Bronchial epithelial cell (primary cell): ENCODE data around the gene MRPL46. TPM values are rescaled to one million over a fixed set of nuclear protein-coding genes. Genes with fewer than 3 reads are reported as not detected.

Experiments used
- DNase-seq: peaks from one replicate; pipeline ENCODE4 v3.0.0-alpha.2; 2010; ENCODE audit warnings: low read depth
- FAIRE-seq: peaks from 2 replicates; lab custom pipeline; 2011; peaks lifted over from hg19 to GRCh38; lab: Jason Lieb, UNC
- H3K27me3 ChIP-seq: 2 replicates; pipeline ENCODE4 v1.5.1; 2011; ENCODE audit warnings: low read length; ENCODE audit not compliant: control insufficient read depth, insufficient read depth
- H3K36me3 ChIP-seq: 2 replicates; pipeline ENCODE4 v1.5.1; 2011; ENCODE audit warnings: low read length; ENCODE audit not compliant: control insufficient read depth, insufficient read depth
- H3K4me3 ChIP-seq: 2 replicates; pipeline ENCODE4 v1.5.1; 2011; ENCODE audit warnings: mild to moderate bottlenecking, low read depth, low read length, control low read depth
- total RNA-seq: library from RNA; depleted of rRNA; stranded (reverse); fragments of >200 nt; gene quantifications from 2 replicates; pipeline ENCODE4 v1.2.1, GENCODE V29; 2014
- TF ChIP-seq, protein P1 (sequence below): IDR thresholded peaks from 2 replicates; pipeline ENCODE4 v1.5.1; 2011; ENCODE audit warnings: mild to moderate bottlenecking, moderate library complexity, low read length, control low read depth, inconsistent platforms; ENCODE audit not compliant: insufficient read depth, severe bottlenecking

The MRPL46 gene
- total RNA-seq, 1 donor from 2014 or later, result 14.5 TPM

DNA sequence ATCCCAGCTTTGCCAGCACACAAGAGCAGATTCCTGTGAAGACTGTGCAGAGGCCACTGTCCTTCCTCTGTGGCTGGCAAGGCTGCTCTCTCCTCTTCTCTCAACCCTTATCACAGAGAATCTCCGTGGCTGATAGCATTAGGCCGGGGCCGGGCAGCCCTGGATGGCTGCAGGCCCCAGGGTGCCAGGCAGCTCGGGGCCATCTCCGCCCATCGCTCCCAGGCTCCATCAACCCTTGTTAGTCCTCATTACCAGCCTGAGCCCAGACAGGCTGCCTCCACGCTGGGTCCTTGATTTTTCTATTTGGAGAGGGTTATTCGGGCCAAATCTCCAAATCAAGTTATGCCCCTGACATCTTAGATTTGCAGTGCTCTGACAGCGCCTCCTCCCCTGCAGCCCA, 39.1 kb downstream of the MRPL46 start:
- no peak for DNase-seq
- no peaks in the 10 kb centered on the region for H3K27me3 ChIP-seq
- TF ChIP-seq, protein P1, sequence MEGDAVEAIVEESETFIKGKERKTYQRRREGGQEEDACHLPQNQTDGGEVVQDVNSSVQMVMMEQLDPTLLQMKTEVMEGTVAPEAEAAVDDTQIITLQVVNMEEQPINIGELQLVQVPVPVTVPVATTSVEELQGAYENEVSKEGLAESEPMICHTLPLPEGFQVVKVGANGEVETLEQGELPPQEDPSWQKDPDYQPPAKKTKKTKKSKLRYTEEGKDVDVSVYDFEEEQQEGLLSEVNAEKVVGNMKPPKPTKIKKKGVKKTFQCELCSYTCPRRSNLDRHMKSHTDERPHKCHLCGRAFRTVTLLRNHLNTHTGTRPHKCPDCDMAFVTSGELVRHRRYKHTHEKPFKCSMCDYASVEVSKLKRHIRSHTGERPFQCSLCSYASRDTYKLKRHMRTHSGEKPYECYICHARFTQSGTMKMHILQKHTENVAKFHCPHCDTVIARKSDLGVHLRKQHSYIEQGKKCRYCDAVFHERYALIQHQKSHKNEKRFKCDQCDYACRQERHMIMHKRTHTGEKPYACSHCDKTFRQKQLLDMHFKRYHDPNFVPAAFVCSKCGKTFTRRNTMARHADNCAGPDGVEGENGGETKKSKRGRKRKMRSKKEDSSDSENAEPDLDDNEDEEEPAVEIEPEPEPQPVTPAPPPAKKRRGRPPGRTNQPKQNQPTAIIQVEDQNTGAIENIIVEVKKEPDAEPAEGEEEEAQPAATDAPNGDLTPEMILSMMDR, result no peak
- no peak overlapping the region for H3K4me3 ChIP-seq
- H3K36me3 ChIP-seq, result no peaks in the 10 kb centered on the region
- FAIRE-seq, result no peak

DNA sequence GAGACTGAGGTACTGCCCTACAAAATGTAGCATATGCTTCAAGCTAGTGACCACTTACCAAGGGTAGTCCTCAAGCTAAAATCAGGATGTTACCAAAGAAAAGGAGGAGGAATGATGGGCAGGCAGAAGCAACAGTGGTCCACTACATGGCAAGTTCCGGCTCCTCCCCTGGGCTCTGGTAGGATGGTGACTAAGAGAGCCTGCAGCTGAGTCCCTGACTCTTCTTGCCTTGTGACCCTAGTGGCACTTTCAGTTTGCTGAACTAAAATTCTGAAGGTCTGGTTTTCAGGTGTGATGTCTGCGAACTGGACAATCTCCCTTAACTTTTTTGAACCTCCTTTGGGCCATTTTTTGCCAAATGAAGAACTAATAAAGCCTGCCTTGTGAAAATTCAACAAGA, 40.9 kb downstream of the MRPL46 start:
- TF ChIP-seq, protein P1, result no peak
- DNase-seq (no peak), FAIRE-seq (no peak)
- Histone ChIP-seq H3K4me3 (no peak overlapping the region), H3K36me3 (no peaks in the 10 kb centered on the region), H3K27me3 (no peaks in the 10 kb centered on the region)

DNA sequence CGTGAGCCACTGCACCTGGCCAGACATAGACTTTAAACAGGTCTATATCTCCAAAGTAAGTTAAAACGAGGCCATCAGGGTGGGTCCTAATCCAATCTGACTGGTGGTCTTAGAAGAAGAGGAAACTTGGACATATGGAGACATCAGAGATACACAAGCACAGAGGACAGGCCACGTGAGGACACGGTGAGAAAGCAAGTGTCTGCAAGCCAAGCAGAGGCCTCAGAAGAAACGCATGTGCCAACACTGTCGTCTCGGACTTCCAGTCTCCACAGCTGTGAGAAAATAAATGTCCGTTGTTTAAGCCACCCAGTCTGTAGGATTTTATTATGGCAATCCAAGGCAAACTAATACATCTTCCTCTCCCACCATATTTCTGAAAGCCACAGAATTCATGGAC, 43.9 kb downstream of the MRPL46 start:
- FAIRE-seq (no peak), DNase-seq (no peak)
- Histone ChIP-seq H3K36me3 (no peaks in the 10 kb centered on the region), H3K27me3 (no peaks in the 10 kb centered on the region), H3K4me3 (no peak overlapping the region)
- TF ChIP-seq, protein P1, result no peak

DNA sequence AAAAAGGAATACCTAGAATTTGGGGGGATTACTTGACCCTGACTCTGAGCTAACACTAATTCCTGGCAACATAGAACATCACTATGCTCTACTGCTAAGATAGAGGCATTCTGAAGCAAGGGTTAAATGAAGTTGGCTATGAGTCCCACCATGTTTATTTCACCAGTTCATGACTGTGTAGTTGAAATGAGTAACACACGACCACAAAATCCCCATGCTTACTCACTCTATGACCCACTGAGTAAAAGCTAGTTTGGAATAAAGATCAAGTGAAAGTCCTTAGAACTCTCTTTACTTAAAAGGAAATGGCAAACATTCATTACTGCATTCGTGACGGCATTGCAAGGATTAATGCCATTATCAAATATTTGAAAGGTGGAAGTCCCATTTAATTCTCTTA, 47.4 kb downstream of the MRPL46 start:
- no peak for FAIRE-seq
- DNase-seq, result peak; percentile 35

More for the DNA sequence above, 47.4 kb downstream of the MRPL46 start:
- Histone ChIP-seq H3K4me3 (no peak overlapping the region), H3K27me3 (no peaks in the 10 kb centered on the region), H3K36me3 (no peaks in the 10 kb centered on the region)
- TF ChIP-seq, protein P1, result no peak

Other genes starting within 250 kb of the MRPL46 start
- not detected in 2 replicates for gene NTRK3, start 210.6 kb downstream of the MRPL46 start, total RNA-seq
- gene MRPS11, start 320 bp upstream of the MRPL46 start, total RNA-seq, result 31.1 and 43.0 TPM in 2 replicates
- gene DET1, start 79.3 kb upstream of the MRPL46 start, total RNA-seq, result 2.4 and 3.2 TPM in 2 replicates
- 31.7 and 48.4 TPM in 2 replicates for gene AEN, start 154.0 kb upstream of the MRPL46 start, total RNA-seq
- gene ISG20, start 171.6 kb upstream of the MRPL46 start, total RNA-seq, result 18.4 and 99.9 TPM in 2 replicates